CD4-positive, alpha-beta T cell treated with Interleukin-17A for 4 hours (primary cell): ENCODE measurements around the gene UBXN10.
A peak's percentile ranks its signal among the peaks of the same experiment; 100 is the strongest.

ENCODE experiments used
- DNase-seq: peaks from one replicate; pipeline ENCODE4 v3.0.0-alpha.2; 2020; ENCODE audit warnings: mixed read lengths

The UBXN10 gene

DNA sequence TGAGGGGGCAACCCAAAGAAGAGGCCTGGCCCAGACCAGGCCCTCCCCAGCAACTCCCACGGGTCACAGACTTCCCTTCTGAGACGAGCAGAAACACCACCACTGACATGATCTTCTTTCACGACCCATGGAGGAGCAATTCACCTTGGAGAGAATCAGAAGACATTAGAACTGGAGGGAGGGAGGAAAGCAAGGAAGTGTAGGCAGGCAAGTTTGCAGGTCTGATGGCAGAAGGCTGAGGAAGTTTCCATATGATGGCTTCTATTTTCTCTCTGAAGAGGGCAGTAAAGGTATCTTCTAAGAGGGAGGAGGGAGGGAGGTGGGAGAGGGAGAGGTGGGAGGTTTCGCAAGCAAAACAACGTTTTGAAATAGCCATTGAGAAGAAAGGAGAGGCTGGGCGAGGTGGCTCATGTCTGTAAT lies 1.4 kb upstream of the UBXN10 start:
- no peak for DNase-seq

- peak; percentile 62 for DNase-seq
Observed at GRCh38 chr1:20184997-20185833, 681 bp upstream of the UBXN10 start.

DNA sequence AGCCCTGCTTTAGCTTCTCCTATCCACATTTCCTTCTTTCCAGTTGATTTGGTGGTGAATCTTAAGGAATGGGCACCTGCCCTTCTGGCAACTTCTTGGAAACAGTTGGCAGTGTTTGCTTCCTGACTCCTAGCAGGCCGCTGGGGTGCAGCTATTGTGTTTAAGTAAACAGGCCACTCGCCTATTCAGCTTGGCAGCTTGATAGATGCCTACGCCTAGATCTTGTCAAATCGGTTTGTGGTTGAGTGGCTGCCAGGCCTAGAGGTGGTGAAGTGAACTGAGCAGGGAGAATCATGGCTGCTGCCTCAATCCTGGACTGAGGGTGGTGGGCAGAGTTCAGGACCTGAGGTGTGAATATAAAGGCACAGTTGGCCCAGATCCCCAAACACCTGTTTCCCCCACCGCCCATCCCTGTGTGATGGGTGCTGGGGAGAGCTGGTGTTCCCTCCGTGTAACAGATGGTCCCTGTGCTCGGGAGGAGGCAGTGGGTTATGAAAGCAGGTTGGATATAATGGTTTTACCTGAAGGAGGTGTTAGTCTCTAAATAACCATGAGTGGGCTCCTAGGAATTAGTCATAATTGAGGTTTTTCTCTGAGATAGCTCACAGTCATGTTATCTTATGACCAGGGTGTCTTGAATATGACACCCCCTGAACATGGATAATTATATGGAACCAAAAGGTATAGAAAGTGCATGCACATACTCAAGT lies 1.4 kb downstream of the UBXN10 start:
- peak; percentile 34 for DNase-seq

DNA sequence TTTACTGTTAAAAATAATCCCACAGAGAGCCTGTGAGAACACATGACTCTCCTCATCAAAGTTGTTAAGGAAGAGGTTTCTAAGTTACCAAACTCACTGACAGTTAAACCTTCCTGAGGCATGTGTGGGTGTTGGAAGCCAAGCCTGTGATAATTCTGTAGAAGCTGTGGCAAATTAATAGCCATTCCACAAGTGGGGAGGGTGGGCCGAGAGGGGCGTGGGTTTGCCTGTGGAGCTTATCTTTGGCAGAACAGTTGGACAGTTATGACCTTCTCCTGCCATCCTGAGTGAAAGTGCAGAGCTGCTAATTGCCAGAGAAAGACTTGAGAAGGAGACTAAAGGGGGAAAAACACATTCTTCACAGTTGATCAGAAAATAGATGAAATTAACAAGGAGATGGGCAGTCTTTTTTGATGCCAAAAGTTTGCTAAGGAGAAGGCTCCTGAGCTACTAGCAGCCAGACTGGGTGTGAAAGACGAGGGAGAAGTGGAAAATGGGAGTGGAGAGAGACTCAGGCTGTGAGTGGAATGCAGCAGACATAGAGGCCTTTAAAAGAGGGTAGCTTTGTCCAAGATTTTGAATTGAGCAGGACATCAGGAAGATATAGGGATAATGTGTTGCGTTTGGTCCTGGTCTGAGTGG lies 2.0 kb downstream of the UBXN10 start:
- DNase-seq: no peak

DNA sequence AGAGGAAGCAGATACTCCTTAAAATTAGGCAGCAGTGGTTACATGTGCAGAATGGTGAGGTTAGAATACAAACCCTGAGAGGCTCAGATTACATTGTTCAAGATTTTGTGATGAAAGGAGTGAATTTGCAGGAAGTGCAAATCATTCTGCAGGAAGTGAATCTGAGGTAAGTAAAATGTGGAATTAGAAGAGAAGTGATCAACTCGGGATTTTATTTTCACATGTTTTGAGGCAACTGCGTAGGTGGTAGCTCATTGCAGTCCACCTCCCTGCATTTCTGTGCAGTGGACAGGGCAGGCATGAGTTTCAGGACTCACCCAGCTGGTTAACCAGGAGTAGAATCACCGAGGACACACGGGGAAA lies 2.5 kb downstream of the UBXN10 start:
- DNase-seq: no peak

GRCh38 chr1:20189664-20190063 lies 3.8 kb downstream of the UBXN10 start:
- no peak for DNase-seq

DNA sequence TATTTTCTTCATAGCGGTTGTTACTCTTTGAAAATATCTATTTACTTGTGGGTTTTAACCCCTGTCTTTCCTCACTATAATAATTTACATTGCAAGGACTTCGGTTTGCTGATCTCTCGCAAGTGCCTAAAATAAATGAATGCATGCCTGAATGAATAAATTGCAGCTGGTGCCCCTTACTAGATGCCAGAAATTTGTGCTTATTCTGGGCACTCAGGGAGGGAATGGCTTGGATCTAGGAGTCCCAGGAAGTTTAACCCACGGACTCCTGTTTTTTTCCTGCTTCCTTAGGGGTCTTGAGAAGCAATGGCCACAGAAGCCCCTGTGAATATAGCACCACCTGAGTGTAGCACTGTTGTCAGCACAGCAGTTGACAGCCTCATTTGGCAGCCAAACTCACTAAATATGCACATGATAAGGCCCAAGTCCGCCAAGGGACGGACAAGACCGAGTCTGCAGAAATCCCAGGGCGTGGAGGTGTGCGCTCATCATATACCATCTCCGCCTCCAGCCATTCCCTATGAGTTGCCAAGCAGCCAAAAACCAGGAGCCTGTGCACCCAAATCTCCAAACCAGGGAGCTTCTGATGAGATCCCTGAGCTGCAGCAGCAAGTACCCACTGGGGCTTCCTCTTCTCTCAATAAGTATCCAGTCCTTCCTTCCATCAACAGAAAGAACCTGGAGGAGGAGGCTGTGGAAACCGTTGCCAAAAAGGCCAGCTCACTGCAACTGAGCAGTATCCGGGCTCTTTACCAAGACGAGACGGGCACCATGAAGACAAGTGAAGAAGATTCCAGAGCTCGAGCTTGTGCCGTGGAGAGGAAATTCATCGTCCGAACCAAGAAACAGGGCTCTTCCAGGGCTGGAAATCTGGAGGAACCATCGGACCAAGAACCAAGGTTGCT lies 4.6 kb downstream of the UBXN10 start:
- no peak for DNase-seq

DNA sequence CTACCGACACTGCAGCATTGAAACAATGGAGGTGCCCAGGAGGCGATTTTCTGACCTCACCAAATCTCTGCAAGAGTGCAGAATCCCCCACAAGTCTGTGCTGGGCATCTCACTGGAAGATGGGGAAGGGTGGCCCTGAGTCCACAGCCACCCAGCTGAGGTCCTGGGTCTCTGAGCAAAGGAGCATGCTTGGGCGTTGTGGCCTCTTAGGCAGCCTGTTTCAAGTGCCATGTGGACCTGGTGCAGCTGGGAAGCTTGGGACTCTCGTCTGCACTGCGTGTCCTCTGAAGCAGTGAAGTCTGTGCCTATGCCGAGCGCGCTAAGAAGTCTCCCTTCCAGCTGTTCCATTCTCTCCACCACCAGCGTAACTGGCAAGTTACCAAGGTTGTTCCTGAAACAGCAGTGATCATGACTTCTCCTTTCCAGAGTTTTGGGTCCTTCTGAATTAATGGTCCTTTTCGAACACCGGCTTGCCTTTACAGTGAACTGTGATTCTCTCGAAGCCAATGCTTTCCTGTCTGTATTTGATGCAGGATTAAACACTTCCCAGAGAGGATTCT lies 5.5 kb downstream of the UBXN10 start:
- DNase-seq: no peak

- DNase-seq: no peak
Observed at GRCh38 chr1:20192364-20192763, 6.5 kb downstream of the UBXN10 start.

- no peak for DNase-seq
Observed at GRCh38 chr1:20192871-20193411, 7.0 kb downstream of the UBXN10 start.

- DNase-seq: no peak
Observed at GRCh38 chr1:20194224-20194623, 8.3 kb downstream of the UBXN10 start.

GRCh38 chr1:20194757-20195461 lies 9.0 kb downstream of the UBXN10 start:
- DNase-seq: peak; percentile 82

- DNase-seq: no peak
Observed at GRCh38 chr1:20195462-20195780, 9.5 kb downstream of the UBXN10 start.

GRCh38 chr1:20197329-20197791 lies 11.5 kb downstream of the UBXN10 start:
- no peak for DNase-seq

- DNase-seq: no peak
Observed at GRCh38 chr1:20198296-20198695, 12.4 kb downstream of the UBXN10 start.

DNA sequence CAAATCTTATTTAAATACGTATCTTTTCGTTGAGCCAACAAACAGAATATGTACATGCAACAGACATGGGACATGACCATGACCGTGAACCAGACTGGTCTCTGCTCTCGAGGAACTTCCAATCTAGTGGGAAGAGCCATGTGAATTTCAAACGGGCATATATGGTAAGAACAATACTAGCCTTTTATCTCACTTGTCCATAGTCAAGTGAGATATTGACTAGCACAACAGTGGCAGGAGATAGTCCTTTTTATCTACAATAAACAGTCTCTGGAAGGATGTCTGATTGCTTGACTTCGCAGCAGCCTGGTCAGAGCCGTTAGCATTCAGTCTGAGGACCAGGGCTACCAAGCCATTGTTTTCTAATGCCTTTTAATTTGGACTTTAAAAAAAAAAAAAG lies 13.0 kb downstream of the UBXN10 start:
- no peak for DNase-seq

- DNase-seq: no peak
Observed at GRCh38 chr1:20199403-20199802, 13.5 kb downstream of the UBXN10 start.

DNA sequence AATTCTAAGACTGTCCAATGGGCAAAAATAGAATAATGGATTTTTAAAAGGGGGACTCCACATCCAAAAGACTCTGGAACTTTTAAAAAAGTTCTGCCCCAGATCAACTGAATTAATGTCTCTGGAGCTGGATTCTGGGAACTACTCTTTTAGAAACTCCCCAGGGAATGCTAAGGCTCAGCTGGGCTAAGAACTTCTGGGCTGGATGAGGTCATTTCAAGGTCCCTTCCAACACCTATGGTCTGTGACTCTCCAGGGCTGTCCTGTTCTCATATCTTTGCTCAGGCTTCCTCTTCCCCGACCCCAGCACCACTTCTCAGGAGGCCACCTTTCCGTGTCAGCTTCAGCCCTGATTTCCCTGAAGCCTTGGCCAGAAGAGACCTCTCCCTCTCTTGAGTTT lies 13.9 kb downstream of the UBXN10 start:
- DNase-seq: no peak

- no peak for DNase-seq
Observed at GRCh38 chr1:20200966-20201365, 15.1 kb downstream of the UBXN10 start.

DNA sequence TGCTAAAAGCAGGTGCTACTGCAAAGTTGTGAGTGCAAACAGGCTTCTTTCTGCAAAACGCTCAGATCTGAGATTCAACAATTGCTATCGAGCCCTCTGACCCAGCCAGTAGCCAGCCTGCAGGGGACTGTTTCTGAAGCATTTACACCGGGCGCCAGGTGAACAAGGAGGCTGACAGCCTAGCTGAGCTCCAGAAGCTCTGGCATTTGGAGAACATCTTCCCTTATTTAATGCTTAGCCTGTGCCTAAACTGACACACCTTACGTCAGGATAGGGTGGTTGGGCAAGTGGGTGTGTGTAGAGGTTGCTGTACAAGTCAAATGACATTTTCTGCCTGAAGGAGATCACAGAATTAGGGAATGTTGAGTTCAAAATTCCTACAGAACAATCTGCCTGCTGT lies 16.3 kb downstream of the UBXN10 start:
- no peak for DNase-seq

DNA sequence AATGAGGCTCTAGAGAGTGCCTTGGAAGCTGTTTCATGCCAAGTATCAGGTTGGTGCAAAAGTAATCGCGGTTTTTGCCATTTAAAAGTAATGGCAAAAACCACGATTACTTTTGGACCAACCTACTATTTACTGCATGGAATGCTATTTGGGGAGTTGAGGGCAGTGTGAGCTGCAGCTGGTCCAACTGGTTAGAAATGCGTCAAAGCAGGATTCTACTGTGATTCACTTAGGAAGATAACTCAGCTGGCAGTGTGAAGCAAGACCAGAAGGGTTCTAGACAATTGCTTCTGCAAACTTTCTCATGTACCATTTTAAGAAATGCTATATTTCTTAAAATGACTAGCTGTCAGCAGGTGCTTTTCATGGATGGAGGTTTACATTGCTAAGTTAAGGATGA lies 21.6 kb downstream of the UBXN10 start:
- DNase-seq: no peak

DNA sequence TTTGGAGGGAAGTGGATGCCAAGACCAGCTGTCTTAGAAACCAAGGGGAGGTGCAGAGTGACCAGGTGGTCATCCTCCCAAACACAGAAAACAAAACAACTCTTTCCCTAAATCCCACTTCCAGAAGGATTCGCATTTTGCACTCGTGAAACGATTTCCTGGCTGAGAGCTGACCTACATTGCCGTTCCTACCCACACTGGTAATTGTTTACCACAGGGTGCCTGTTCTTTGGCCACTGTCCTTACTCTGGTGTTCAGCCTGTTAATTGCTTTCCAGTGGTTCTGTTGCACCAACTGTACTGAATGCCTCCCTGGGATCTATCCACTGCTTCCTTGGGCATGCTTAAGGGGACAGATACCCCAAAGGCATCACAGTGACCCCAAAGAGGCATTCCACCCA lies 23.6 kb downstream of the UBXN10 start:
- DNase-seq: no peak
